GM23338 (cell line): Measurements from ENCODE around the gene SOS1.

Source experiments
- EZH2 ChIP-seq: fragments of 200-600 bp; sonication (generic); IDR thresholded peaks from one replicate; pipeline ENCODE4 v1.8.0; 2017; ENCODE audit warnings: antibody characterized with exemption, mild to moderate bottlenecking, low read depth; ENCODE audit not compliant: unreplicated experiment
- TF ChIP-seq, protein P1 (sequence below), 2 experiments: fragments of 200-600 bp in 1 of 2; sonication (generic) in 1 of 2; conservative IDR thresholded peaks; 2 replicates each; pipeline versions ENCODE4 v1.5.1 to v1.6.1; 2016 to 2017; ENCODE audit warnings: antibody characterized with exemption in 2 of 2, low read depth in 2 of 2, mild to moderate bottlenecking in 2 of 2, moderate library complexity in 1 of 2

DNA sequence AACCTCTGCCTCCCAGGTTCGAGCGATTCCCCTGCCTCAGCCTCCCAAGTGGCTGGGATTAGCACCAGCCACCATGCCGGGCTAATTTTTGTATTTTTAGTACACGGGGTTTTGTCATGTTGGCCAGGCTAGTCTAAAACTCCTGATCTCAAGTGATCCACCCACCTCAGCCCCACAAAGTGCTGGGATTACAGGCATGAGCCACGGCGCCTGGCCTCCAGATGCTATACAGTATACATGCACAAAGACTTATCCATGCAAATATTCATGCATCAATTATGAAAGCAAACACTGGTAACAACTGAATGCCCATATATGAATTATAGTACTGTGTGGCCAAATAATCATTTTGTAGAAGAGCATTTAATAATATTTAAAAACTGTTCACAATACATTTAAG is 36.0 kb upstream of the SOS1 start:
- TF ChIP-seq, protein P1, sequence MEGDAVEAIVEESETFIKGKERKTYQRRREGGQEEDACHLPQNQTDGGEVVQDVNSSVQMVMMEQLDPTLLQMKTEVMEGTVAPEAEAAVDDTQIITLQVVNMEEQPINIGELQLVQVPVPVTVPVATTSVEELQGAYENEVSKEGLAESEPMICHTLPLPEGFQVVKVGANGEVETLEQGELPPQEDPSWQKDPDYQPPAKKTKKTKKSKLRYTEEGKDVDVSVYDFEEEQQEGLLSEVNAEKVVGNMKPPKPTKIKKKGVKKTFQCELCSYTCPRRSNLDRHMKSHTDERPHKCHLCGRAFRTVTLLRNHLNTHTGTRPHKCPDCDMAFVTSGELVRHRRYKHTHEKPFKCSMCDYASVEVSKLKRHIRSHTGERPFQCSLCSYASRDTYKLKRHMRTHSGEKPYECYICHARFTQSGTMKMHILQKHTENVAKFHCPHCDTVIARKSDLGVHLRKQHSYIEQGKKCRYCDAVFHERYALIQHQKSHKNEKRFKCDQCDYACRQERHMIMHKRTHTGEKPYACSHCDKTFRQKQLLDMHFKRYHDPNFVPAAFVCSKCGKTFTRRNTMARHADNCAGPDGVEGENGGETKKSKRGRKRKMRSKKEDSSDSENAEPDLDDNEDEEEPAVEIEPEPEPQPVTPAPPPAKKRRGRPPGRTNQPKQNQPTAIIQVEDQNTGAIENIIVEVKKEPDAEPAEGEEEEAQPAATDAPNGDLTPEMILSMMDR (conservative IDR thresholded peaks at IDR 0.05; ENCODE audit: low read depth in 2 of 2): no peak
- no peak for TF ChIP-seq EZH2
